GM18907 (cell line): ENCODE data around the gene DIPK1B.

Experiments used
- ATAC-seq: cut with Tn5 transposase; IDR thresholded peaks from one replicate; pipeline ENCODE4 v1.9.1; 2021; ENCODE audit warnings: mild to moderate bottlenecking, moderate library complexity; ENCODE audit not compliant: unreplicated experiment

DIPK1B gene

GRCh38 chr9:136673088-136673974 lies 39.0 kb upstream of the DIPK1B start:
- no peak for ATAC-seq

GRCh38 chr9:136673975-136674785 lies 38.2 kb upstream of the DIPK1B start:
- no peak for ATAC-seq

- no peak for ATAC-seq
Observed at GRCh38 chr9:136674786-136675349, 37.5 kb upstream of the DIPK1B start.

GRCh38 chr9:136675477-136676296 lies 36.7 kb upstream of the DIPK1B start:
- no peak for ATAC-seq

- no peak for ATAC-seq
Observed at GRCh38 chr9:136676297-136676794, 36.0 kb upstream of the DIPK1B start.

- ATAC-seq, result no peak
Observed at GRCh38 chr9:136676920-136677686, 35.3 kb upstream of the DIPK1B start.

GRCh38 chr9:136678034-136678433 lies 34.3 kb upstream of the DIPK1B start:
- ATAC-seq, result no peak

- no peak for ATAC-seq
Observed at GRCh38 chr9:136678624-136679023, 33.7 kb upstream of the DIPK1B start.

- ATAC-seq, result no peak
Observed at GRCh38 chr9:136679431-136679941, 32.9 kb upstream of the DIPK1B start.

- ATAC-seq, result no peak
Observed at GRCh38 chr9:136681029-136681428, 31.3 kb upstream of the DIPK1B start.

GRCh38 chr9:136681945-136682699 lies 30.2 kb upstream of the DIPK1B start:
- no peak for ATAC-seq

GRCh38 chr9:136682710-136683109 lies 29.7 kb upstream of the DIPK1B start:
- ATAC-seq, result no peak

- no peak for ATAC-seq
Observed at GRCh38 chr9:136683173-136683745, 29.1 kb upstream of the DIPK1B start.

- no peak for ATAC-seq
Observed at GRCh38 chr9:136683755-136684154, 28.6 kb upstream of the DIPK1B start.

GRCh38 chr9:136684339-136684738 lies 28.0 kb upstream of the DIPK1B start:
- ATAC-seq, result no peak

- no peak for ATAC-seq
Observed at GRCh38 chr9:136684799-136685198, 27.6 kb upstream of the DIPK1B start.

GRCh38 chr9:136685216-136685615 lies 27.2 kb upstream of the DIPK1B start:
- ATAC-seq, result no peak

- ATAC-seq, result no peak
Observed at GRCh38 chr9:136685790-136686533, 26.4 kb upstream of the DIPK1B start.
